Ramos (cell line): ENCODE measurements around the gene GABRR3.

Source experiments
- in situ Hi-C: fragments of 300-500 bp; cut with MboI; formaldehyde crosslinking; loops from one replicate; pipeline ENCODE4 v1.14.3; 2022; ENCODE audit warnings: low sequenced_read_pairs; ENCODE audit not compliant: unreplicated experiment

The GABRR3 gene

GRCh38 chr3:98035208-98035607 lies at the start of gene GABRR3:
GABRR3 (minus strand) TSS chr3:98035315; CDS start chr3:98034987, 328 bp downstream.
- in situ Hi-C loops = loop anchor here (25.0 kb wide), 2 partner anchors 552 to 777 kb away; partner anchors contain the start of gene CPOX

- in situ Hi-C loops = no loop called here
These were observed 38.4 kb upstream of the GABRR3 start for GRCh38 chr3:98073486-98073885.

- in situ Hi-C loops = no loop called here
These were observed 35.7 kb upstream of the GABRR3 start for GRCh38 chr3:98070840-98071239.

- in situ Hi-C loops = no loop called here
These were observed 33.7 kb upstream of the GABRR3 start for GRCh38 chr3:98068824-98069223.

DNA sequence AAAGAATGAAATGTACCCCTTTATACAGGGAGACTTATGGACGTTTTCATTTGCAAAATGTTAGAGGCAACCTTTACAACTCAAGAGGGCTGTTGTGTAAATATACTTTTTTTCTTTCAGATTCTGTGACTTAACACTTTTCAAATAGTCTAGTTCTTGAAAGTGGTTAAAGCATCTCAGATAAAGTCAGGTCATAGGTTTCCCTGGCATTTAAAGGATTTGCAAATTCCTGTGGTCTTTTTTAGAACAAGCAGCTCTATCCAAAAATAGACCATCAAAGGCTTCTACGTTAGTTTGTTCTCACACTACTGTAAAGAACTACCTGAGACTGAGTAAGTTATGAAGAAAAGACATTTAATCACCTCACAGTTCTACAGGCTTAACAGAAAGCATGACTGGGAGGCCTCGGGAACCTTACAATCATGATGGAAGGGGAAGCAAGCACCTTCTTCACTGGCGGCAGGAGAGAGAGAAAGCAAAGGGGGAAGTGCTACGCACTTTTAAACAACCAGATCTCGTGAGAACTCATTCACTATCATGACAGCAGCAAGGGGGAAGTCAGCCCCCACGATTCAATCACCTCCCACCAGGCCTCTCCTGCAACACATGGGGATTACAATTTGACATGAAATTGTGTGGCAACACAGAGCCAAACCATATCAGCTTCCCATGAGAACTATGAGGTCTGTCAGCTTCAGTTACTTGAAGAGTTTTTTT lies 23.3 kb upstream of the GABRR3 start:
- in situ Hi-C loops = no loop called here

- in situ Hi-C loops = no loop called here
These were observed 22.5 kb upstream of the GABRR3 start for GRCh38 chr3:98057631-98058030.

DNA sequence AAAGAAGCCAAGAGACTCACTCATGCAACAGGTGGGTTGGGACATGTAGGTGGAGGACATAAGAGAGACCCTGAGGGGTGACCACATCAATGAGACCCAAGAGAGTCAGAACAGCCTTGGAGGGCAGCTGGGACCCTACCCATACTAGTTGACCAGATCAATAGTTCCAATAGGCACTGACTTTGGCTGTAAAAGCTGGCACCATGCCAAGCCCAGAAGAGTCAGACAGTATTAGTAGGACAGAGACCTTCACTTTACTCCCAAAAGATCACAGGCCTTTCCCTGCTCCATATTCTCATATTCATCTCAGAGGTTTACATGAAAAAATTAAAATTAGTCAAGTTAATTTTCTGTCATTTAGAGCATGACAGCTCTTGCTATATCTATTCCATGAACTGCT lies 20.9 kb upstream of the GABRR3 start:
- in situ Hi-C loops = no loop called here

GRCh38 chr3:98049271-98049670 lies 14.2 kb upstream of the GABRR3 start:
- in situ Hi-C loops = loop anchor here (25.0 kb wide), 2 partner anchors 538 to 763 kb away; partner anchors contain the start of gene CPOX

DNA sequence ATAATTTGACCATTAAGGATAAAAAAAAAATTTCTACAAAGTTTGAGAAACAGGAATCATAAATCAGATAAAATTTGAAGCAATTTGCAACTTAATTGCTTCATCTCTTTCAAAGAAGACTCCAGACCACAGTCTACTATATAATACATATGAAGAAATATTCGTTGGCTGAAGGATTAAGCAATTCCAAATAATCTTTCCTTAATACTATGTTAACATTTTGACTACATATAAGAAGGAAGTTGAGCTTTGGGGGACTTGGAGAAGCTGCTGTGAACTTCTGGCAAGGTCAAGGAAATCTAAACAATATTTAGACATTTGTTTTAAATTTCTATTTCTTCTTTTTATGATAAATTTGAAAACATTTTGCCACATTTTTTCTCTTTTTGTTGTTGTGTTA lies 13.5 kb upstream of the GABRR3 start:
- in situ Hi-C loops = loop anchor here (25.0 kb wide), 2 partner anchors 539 to 764 kb away; partner anchors contain the start of gene CPOX

DNA sequence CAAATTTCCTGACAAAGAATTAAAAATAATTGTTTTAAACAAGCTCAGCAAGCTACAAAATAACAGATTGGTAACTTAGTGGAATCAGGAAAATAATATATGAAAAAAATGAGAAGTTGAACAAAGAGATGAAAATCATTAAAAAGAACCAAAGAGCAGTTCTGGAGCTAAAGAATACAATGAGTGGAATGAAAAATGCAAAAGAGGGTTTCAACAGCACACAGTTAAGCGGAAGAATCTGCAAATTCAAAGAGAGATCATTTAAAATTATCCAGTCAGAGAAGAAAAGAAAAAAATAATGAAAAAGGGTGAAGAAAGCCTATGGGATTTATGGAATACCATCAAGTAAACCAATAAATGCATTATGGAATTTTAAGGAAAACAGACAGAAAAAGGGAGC lies 6.2 kb upstream of the GABRR3 start:
- in situ Hi-C loops = loop anchor here (5.0 to 25.0 kb wide), 3 partner anchors 286 to 771 kb away; partner anchors contain the start of gene CPOX

DNA sequence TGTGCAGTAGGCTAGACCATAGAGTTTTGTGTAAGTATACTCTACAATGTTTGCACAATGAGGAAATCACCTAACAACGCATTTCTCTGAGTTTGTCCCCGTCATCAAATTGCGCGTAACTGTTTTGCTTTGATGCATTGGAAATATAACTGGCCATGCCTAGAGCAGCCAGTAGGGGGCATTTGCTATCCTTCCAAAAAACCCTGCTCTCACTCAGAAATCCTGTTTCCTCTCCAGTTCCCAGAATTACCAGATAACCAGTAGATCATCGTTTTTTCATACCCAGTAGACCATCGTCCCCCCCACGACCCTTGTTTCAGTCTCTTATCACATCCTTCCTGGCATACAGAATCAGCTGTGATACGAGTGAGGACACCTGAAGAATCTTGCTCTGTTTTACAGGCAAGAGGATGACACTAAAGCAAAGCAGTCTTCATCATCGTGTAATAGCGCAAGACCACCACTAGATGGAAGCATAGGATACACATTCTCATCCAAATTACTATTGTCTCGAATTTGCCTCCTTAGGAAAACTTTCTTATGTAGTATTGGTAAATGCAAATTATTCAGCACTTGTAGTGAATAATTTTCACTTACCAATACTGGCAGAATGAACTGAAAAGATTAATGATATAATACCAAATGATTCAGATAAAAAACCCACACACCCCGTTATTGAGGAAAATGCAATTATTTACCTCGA lies 4.4 kb upstream of the GABRR3 start:
- in situ Hi-C loops = loop anchor here (5.0 to 25.0 kb wide), 3 partner anchors 288 to 773 kb away; partner anchors contain the start of gene CPOX

DNA sequence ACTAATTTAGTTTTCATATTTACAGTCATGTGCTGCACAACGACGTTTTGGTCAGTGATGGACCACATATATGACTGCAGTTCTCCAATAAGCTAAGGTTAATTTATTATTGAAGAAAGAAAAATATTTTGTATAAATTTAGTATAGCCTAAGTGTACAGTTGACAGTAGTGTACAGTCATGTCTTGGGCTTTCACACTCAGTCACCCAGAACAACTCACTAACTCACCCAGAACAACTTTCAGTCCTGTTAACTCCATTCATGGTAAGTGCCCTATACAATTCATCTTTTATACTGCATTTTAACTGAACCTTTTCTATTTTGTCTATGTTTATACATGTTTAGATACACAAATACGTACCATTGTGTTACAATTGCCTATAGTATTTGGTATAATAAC lies 3.8 kb upstream of the GABRR3 start:
- in situ Hi-C loops = loop anchor here (25.0 kb wide), 2 partner anchors 548 to 773 kb away; partner anchors contain the start of gene CPOX

GRCh38 chr3:98038286-98038685 lies 3.2 kb upstream of the GABRR3 start:
- in situ Hi-C loops = loop anchor here (25.0 kb wide), 2 partner anchors 549 to 774 kb away; partner anchors contain the start of gene CPOX

DNA sequence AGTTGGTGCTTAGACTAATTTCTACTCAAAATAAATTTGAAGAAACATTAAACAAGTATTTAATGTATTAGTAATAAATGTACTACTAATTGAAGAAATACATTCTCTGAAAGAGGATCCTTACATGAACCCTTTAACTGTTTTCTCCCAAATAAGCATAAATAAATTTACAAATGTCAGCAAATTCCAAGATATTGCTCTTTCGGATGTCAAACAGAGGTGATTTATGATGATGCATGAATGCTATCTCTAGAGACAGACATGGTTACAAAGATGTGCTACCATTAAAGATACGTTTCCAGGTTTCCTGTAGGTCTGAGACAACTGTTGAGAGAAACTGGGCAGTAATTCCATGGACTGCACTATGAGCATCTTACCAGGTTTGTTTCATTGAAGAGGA lies 629 bp downstream of the GABRR3 start:
- in situ Hi-C loops = loop anchor here (25.0 kb wide), 2 partner anchors 553 to 778 kb away; partner anchors contain the start of gene CPOX

DNA sequence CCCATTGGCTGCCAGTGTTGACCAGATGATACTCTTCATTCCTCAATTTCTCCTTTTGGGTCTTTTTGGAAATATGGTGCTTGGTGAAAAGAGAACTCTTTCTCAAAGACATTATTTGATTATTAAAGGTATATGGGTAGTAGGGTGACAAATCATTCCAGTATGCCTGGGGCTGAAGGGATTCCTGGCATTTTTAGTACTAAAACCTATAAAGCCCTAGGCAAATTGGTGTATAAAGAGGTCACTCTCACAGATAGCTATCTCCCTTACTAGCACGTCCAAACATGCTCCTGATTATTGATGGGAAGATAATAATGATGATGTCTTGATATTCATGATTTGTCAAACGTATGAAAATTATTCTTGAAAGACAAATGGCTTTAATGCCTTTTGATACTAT lies 1.1 kb downstream of the GABRR3 start:
- in situ Hi-C loops = loop anchor here (25.0 kb wide), 2 partner anchors 553 to 778 kb away; partner anchors contain the start of gene CPOX

- in situ Hi-C loops = loop anchor here (25.0 kb wide), 2 partner anchors 554 to 779 kb away; partner anchors contain the start of gene CPOX
These were observed 2.2 kb downstream of the GABRR3 start for GRCh38 chr3:98032904-98033303.

DNA sequence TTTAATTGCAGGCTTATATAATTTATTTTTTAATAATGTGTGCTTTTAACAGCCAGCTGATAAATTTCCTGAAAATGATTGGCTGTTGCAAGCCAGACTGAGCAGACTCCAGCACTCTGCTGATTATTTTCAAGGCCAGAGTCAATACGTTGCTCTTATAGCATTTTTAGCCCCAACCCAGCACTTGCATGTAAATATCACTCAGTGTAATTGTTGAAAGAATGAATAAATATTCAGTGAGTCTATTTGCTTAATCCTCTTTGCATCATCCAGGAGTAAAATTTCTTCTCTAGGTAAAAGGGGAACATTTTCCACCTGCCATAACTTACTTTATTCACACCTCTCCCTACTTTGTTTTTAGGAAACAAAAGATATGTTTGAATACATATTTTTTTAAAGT lies 2.9 kb downstream of the GABRR3 start:
- in situ Hi-C loops = loop anchor here (25.0 kb wide), 2 partner anchors 555 to 780 kb away; partner anchors contain the start of gene CPOX

- in situ Hi-C loops = loop anchor here (5.0 to 25.0 kb wide), 3 partner anchors 237 to 783 kb away; partner anchors contain the start of gene CPOX
These were observed 6.0 kb downstream of the GABRR3 start for GRCh38 chr3:98029083-98029482.

GRCh38 chr3:98027085-98027446 lies 8.0 kb downstream of the GABRR3 start:
- in situ Hi-C loops = loop anchor here (5.0 to 25.0 kb wide), 3 partner anchors 235 to 785 kb away; partner anchors contain the start of gene CPOX

GRCh38 chr3:98026425-98027084 lies 8.6 kb downstream of the GABRR3 start:
- in situ Hi-C loops = loop anchor here (5.0 to 25.0 kb wide), 3 partner anchors 234 to 786 kb away; partner anchors contain the start of gene CPOX
